GM12878 (cell line): ENCODE results near the gene EFHD2. TPM values are rescaled to one million over a fixed set of nuclear protein-coding genes. Genes with fewer than 3 reads are reported as not detected.
A peak's percentile ranks its signal among the peaks of the same experiment; 100 is the strongest.

Experiments
- ATAC-seq: fragments of 200-7000 bp; cut with Tn5 transposase; 3 replicates; pipeline ENCODE4 v1.9.1; 2020; ENCODE audit warnings: mild to moderate bottlenecking, moderate library complexity
- BruUV-seq: library from RNA; stranded (reverse); fragments of 400-500 nt; replicated peaks from 2 replicates; lab custom pipeline; 2021; lab: Mats Ljungman, UMichigan
- CTCF ChIA-PET: fragments of 300-600 bp; sonication (Branson Sonifier 250); formaldehyde crosslinking; extraction: SDS; loops from one replicate; lab custom pipeline; 2021; ENCODE audit warnings: inconsistent platforms; lab: Yijun Ruan, JAX
- POLR2A ChIA-PET: fragments of 350-600 bp; formaldehyde crosslinking; extraction: SDS; loops from one replicate; lab custom pipeline; 2021; ENCODE audit warnings: inconsistent platforms; lab: Charles Lee
- RAD21 ChIA-PET: fragments of 300-600 bp; sonication (Branson Sonifier 250); formaldehyde crosslinking; loops from one replicate; lab custom pipeline; 2023; ENCODE audit warnings: antibody characterized with exemption; ENCODE audit not compliant: unreplicated experiment; lab: Charles Lee
- SMC1A ChIA-PET: fragments of 300-600 bp; sonication (Branson Sonifier 250); formaldehyde crosslinking; loops from one replicate; lab custom pipeline; 2023; ENCODE audit not compliant: unreplicated experiment, uncharacterized antibody; lab: Charles Lee
- DNase-seq: peaks from one replicate; pipeline ENCODE4 v3.0.0-alpha.2; 2011; ENCODE audit warnings: low read depth, low spot score
- FAIRE-seq: peaks from 3 replicates; lab custom pipeline; 2011; peaks lifted over from hg19 to GRCh38; lab: Jason Lieb, UNC
- H2AFZ ChIP-seq: 2 replicates; pipeline ENCODE4 v1.6.0; 2011; ENCODE audit warnings: low read depth, low read length, control low read depth; ENCODE audit not compliant: control insufficient read depth
- H3K27ac ChIP-seq: 2 replicates; pipeline ENCODE4 v1.5.1; 2011; ENCODE audit warnings: control low read depth; ENCODE audit not compliant: control insufficient read depth, insufficient read depth
- H3K27me3 ChIP-seq, 2 experiments: replicated peaks in 1 of 2; 2 replicates each; pipeline versions ENCODE4 v1.6.0 to v1.6.1; 2011; ENCODE audit warnings: low read length in 1 of 2; ENCODE audit not compliant: control insufficient read depth in 2 of 2, insufficient read depth in 2 of 2
- H3K36me3 ChIP-seq, 2 experiments: 2 replicates each; pipeline ENCODE4 v1.5.1; 2011; ENCODE audit warnings: low read length in 1 of 2; ENCODE audit not compliant: control insufficient read depth in 2 of 2, insufficient read depth in 2 of 2
- H3K4me1 ChIP-seq: 2 replicates; pipeline ENCODE4 v1.6.1; 2011; ENCODE audit warnings: mild to moderate bottlenecking, low read length, moderate library complexity, mixed read lengths; ENCODE audit not compliant: control insufficient read depth, insufficient read depth
- H3K4me2 ChIP-seq: 2 replicates; pipeline ENCODE4 v1.6.0; 2011; ENCODE audit warnings: control low read depth; ENCODE audit not compliant: control insufficient read depth, insufficient read depth
- H3K4me3 ChIP-seq: fragments of 200-600 bp; sonication (generic); 2 replicates; pipeline ENCODE4 v1.5.1; 2016
- H3K79me2 ChIP-seq: 2 replicates; pipeline ENCODE4 v1.6.0; 2011; ENCODE audit warnings: low read length; ENCODE audit not compliant: control insufficient read depth, insufficient read depth
- H3K9ac ChIP-seq: 2 replicates; pipeline ENCODE4 v1.8.0; 2011; ENCODE audit warnings: low read length, control low read depth, mixed read lengths; ENCODE audit not compliant: control insufficient read depth, insufficient read depth
- H3K9me3 ChIP-seq: replicated peaks from 3 replicates; pipeline ENCODE4 v1.5.1; 2011; ENCODE audit warnings: mild to moderate bottlenecking, low read length; ENCODE audit not compliant: control insufficient read depth, insufficient read depth
- H4K20me1 ChIP-seq: 2 replicates; pipeline ENCODE4 v1.6.0; 2011; ENCODE audit not compliant: control insufficient read depth, insufficient read depth
- RBBP5 ChIP-seq: fragments of 200-600 bp; sonication (generic); conservative IDR thresholded peaks from 2 replicates; pipeline ENCODE4 v1.6.1; 2016
- RELB ChIP-seq: fragments of 450-650 bp; IDR thresholded peaks from 2 replicates; pipeline ENCODE4 v1.6.1; 2017; ENCODE audit warnings: low read depth, mild to moderate bottlenecking, moderate library complexity
- SMAD5 ChIP-seq: IDR thresholded peaks from 2 replicates; pipeline ENCODE4 v1.6.1; 2016; ENCODE audit warnings: antibody characterized with exemption, low read depth
- SPI1 ChIP-seq: IDR thresholded peaks from 2 replicates; pipeline ENCODE4 v1.6.1; 2011; ENCODE audit warnings: low read depth, mild to moderate bottlenecking, low read length, moderate library complexity, borderline replicate concordance; ENCODE audit not compliant: insufficient read depth
- TCF3 ChIP-seq: IDR thresholded peaks from 2 replicates; pipeline ENCODE4 v1.6.1; 2012; ENCODE audit warnings: low read depth, mild to moderate bottlenecking, low read length, borderline replicate concordance; ENCODE audit not compliant: insufficient read depth
- WGBS: methylation state at CpG from one replicate; pipeline ENCODE4 v1.1.6; 2016; ENCODE audit warnings: low lambda C conversion rate; ENCODE audit not compliant: insufficient replicate concordance, insufficient coverage; ENCODE audit errors: missing lambda C conversion rate; 5-methylcytosine and 5-hydroxymethylcytosine counted together
- in situ Hi-C: fragments of 300-500 bp; cut with MboI; formaldehyde crosslinking; loops from 9 replicates; pipeline ENCODE4 v1.14.3; 2018; ENCODE audit warnings: mixed read lengths
- intact Hi-C: fragments of 100-400 bp; cut with micrococcal nuclease; formaldehyde crosslinking; loops from one replicate; pipeline ENCODE4 v1.14.2; 2022; ENCODE audit not compliant: unreplicated experiment
- polyA plus RNA-seq, 11 experiments: library from polyadenylated mRNA; depleted of rRNA in 4 of 11; unstranded in 6 of 11; stranded (reverse) in 5 of 11; fragments of >200 nt; fragmentation: Nextera tagmentation in 4 of 11; fragmentation: Illumina TruSeq in 1 of 11; extraction: Ambion mirVana in 4 of 11; extraction: Trizol in 1 of 11; gene quantifications; 1 replicate in 1 of 11; 2 replicates in 10 of 11; pipeline versions ENCODE4 v1.2.1 to v1.2.3, GENCODE V29; 2011 to 2016; ENCODE audit warnings: inconsistent platforms in 2 of 11, missing spikeins in 2 of 11, low read depth in 1 of 11
- total RNA-seq, 4 experiments: library from RNA; depleted of rRNA in 3 of 4; stranded (reverse); fragments of >200 nt in 3 of 4; fragmentation: Illumina TruSeq in 1 of 4; extraction: Trizol in 1 of 4; gene quantifications; 2 replicates each; pipeline versions ENCODE4 v1.2.1 to v1.2.3, GENCODE V29; 2013 to 2021

Gene EFHD2
- total and polyA plus RNA-seq, 10 of the 15 experiments (the other 5 are each of a cell fraction or from before 2014, with no cell fraction given) = 4.0 to 114 (median 66.1) TPM

- Histone ChIP-seq H3K4me2 (no peak overlapping the region), H3K4me1 (no peaks in the 10 kb centered on the region; the same call in 1 of the 2 replicates), H3K4me3 (no peak overlapping the region), H3K27me3 (0 out of 4 replicates have a peak, but pooled peaks cover 0 to 2% of the 10 kb centered on the region in 2 experiments), H3K79me2 (no peaks in the 10 kb centered on the region), H2AFZ (no peak overlapping the region), H3K27ac (no peak overlapping the region), H4K20me1 (no peaks in the 10 kb centered on the region), H3K9ac (no peak overlapping the region), H3K36me3 (no peaks in the 10 kb centered on the region), H3K9me3 (no peaks in the 10 kb centered on the region)
- in situ Hi-C loops (no loop called here), intact Hi-C loops (no loop called here)
- ATAC-seq (no peak), FAIRE-seq (no peak), DNase-seq (no peak)
- BruUV-seq = no TSS peak
- CTCF ChIA-PET = interaction anchor here (0.9 kb wide), 1 partner anchor 38 kb away, joined by 5 read pairs; no protein-coding TSS in a partner anchor
- POLR2A ChIA-PET = no interaction called here
- WGBS = 60% methylated on average over 13 of the region's 13 CpGs
- TF ChIP-seq SMAD5 (no peak), RBBP5 (no peak), TCF3 (0 out of 2 replicates have a peak, but pooled peaks have one; percentile 31)
- RAD21 ChIA-PET = no interaction called here
- SMC1A ChIA-PET = interaction anchor here (1.8 kb wide), 1 partner anchor 70 kb away, joined by 4 read pairs; no protein-coding TSS in a partner anchor
Observed at GRCh38 chr1:15362096-15362736, 47.5 kb upstream of the EFHD2 start.

- no peak overlapping the region for H3K4me3 ChIP-seq
- CTCF ChIA-PET = no interaction called here
- POLR2A ChIA-PET = no interaction called here
- H3K27me3 ChIP-seq = 0 out of 4 replicates have a peak, but pooled peaks cover 0 to 2% of the 10 kb centered on the region in 2 experiments
- SMC1A ChIA-PET = no interaction called here
- H3K27ac ChIP-seq = no peak overlapping the region
- BruUV-seq = no TSS peak
- H2AFZ ChIP-seq = no peak overlapping the region
- no peaks in the 10 kb centered on the region for H3K36me3 ChIP-seq
- ATAC-seq = no peak
- no peaks in the 10 kb centered on the region; the same call in 1 of the 2 replicates for H3K4me1 ChIP-seq
- in situ Hi-C loops (no loop called here), intact Hi-C loops (no loop called here)
- no peak overlapping the region for H3K9ac ChIP-seq
- peak; percentile 25; the same call in 1 of the 2 replicates for TF ChIP-seq SPI1
- TF ChIP-seq RELB = no peak
- H3K9me3 ChIP-seq = no peaks in the 10 kb centered on the region
- RAD21 ChIA-PET = no interaction called here
- H4K20me1 ChIP-seq = no peaks in the 10 kb centered on the region
- FAIRE-seq = no peak
- WGBS = 55% methylated on average over 4 of the region's 4 CpGs
- DNase-seq = no peak
- no peak overlapping the region for H3K4me2 ChIP-seq
- H3K79me2 ChIP-seq = no peaks in the 10 kb centered on the region
Observed at GRCh38 chr1:15362737-15363128, 47.0 kb upstream of the EFHD2 start.
